SK-N-SH treated with all-trans-retinoic acid at 6 μM for 48 hours (cell line): ENCODE measurements around the gene ANKRD6.
"Not testable (repeated sequence)": the region's sequence is repeated elsewhere in the genome, so short reads cannot be mapped to it uniquely, and the experiment has no call there.

ENCODE experiments used
- ATAC-seq: fragments of 200-7000 bp; cut with Tn5 transposase; 3 replicates; pipeline ENCODE4 v1.9.1; 2020; ENCODE audit warnings: mild to moderate bottlenecking, moderate library complexity
- ARNTL ChIP-seq: fragments of 450-650 bp; formaldehyde crosslinking; IDR thresholded peaks from 2 replicates; pipeline ENCODE4 v1.5.0; 2020; ENCODE audit warnings: low read depth, mild to moderate bottlenecking, moderate library complexity, borderline replicate concordance
- BACH2 ChIP-seq: fragments of 250-450 bp; sonication (Bioruptor Pico); IDR thresholded peaks from 2 replicates; pipeline ENCODE4 v1.9.0; 2021; ENCODE audit warnings: mild to moderate bottlenecking, borderline replicate concordance
- CREB5 ChIP-seq: fragments of 250-450 bp; sonication (Bioruptor Pico); IDR thresholded peaks from 2 replicates; pipeline ENCODE4 v1.5.1; 2020; ENCODE audit warnings: low read depth, mild to moderate bottlenecking, moderate library complexity
- CSRNP3 ChIP-seq: fragments of 250-450 bp; sonication (Bioruptor Pico); IDR thresholded peaks from 2 replicates; pipeline ENCODE4 v1.5.1; 2021; ENCODE audit warnings: mild to moderate bottlenecking, moderate library complexity
- GLIS3 ChIP-seq: fragments of 250-450 bp; sonication (Bioruptor Pico); IDR thresholded peaks from 2 replicates; pipeline ENCODE4 v1.5.0; 2020; ENCODE audit warnings: mild to moderate bottlenecking, moderate library complexity
- ISL1 ChIP-seq: fragments of 250-450 bp; sonication (Bioruptor Pico); IDR thresholded peaks from 2 replicates; pipeline ENCODE4 v2.1.2; 2022; ENCODE audit warnings: mild to moderate bottlenecking, moderate library complexity
- OSR1 ChIP-seq: fragments of 250-450 bp; sonication (Bioruptor Pico); IDR thresholded peaks from 2 replicates; pipeline ENCODE4 v1.8.0; 2022; ENCODE audit warnings: moderate library complexity, mild to moderate bottlenecking, inconsistent platforms
- POU6F1 ChIP-seq: fragments of 250-450 bp; sonication (Bioruptor Pico); IDR thresholded peaks from 2 replicates; pipeline ENCODE4 v1.8.0; 2021; ENCODE audit warnings: low read depth, mild to moderate bottlenecking, moderate library complexity, borderline replicate concordance
- RARB ChIP-seq: fragments of 250-450 bp; sonication (Bioruptor Pico); IDR thresholded peaks from 2 replicates; pipeline ENCODE4 v1.8.0; 2021; ENCODE audit warnings: mild to moderate bottlenecking, moderate library complexity
- TCF4 ChIP-seq: fragments of 250-450 bp; sonication (Bioruptor Pico); IDR thresholded peaks from 2 replicates; pipeline ENCODE4 v1.8.0; 2021; ENCODE audit warnings: mild to moderate bottlenecking, moderate library complexity, borderline replicate concordance
- TOX ChIP-seq: fragments of 250-450 bp; sonication (Bioruptor Pico); IDR thresholded peaks from 2 replicates; pipeline ENCODE4 v1.8.0; 2021; ENCODE audit warnings: mild to moderate bottlenecking, moderate library complexity, borderline replicate concordance
- TSHZ2 ChIP-seq: fragments of 250-450 bp; sonication (Bioruptor Pico); IDR thresholded peaks from 2 replicates; pipeline ENCODE4 v1.5.0; 2020; ENCODE audit warnings: mild to moderate bottlenecking, moderate library complexity
- ZC3H10 ChIP-seq: fragments of 250-450 bp; sonication (Bioruptor Pico); IDR thresholded peaks from 2 replicates; pipeline ENCODE4 v1.5.1; 2021; ENCODE audit warnings: mild to moderate bottlenecking, moderate library complexity
- ZFP3 ChIP-seq: fragments of 250-450 bp; sonication (Bioruptor Pico); IDR thresholded peaks from 2 replicates; pipeline ENCODE4 v1.5.0; 2020; ENCODE audit warnings: mild to moderate bottlenecking, moderate library complexity
- ZNF565 ChIP-seq: fragments of 450-650 bp; formaldehyde crosslinking; conservative IDR thresholded peaks from 2 replicates; pipeline ENCODE4 v1.5.0; 2020; ENCODE audit warnings: low read depth, mild to moderate bottlenecking, moderate library complexity
- ZNF8 ChIP-seq: fragments of 450-650 bp; formaldehyde crosslinking; IDR thresholded peaks from 2 replicates; pipeline ENCODE4 v1.5.0; 2020; ENCODE audit warnings: mild to moderate bottlenecking, moderate library complexity

Gene ANKRD6

GRCh38 chr6:89638320-89639195, 205.6 kb downstream of the ANKRD6 start, which contains the start of gene LYRM2 (continued):
- TF ChIP-seq POU6F1 (CRISPR knock-in tag) = no peak

- TF ChIP-seq ISL1 (CRISPR knock-in tag) (no peak), TCF4 (CRISPR knock-in tag) (no peak), TOX (CRISPR knock-in tag) (no peak), RARB (CRISPR knock-in tag) (no peak), TSHZ2 (no peak), ZNF565 (CRISPR knock-in tag) (no peak), OSR1 (CRISPR knock-in tag) (no peak), ZFP3 (no peak), CSRNP3 (no peak), CREB5 (no peak), GLIS3 (CRISPR knock-in tag) (no peak), ARNTL (no peak), ZNF8 (CRISPR knock-in tag) (no peak)
- no peak for ATAC-seq
Observed at GRCh38 chr6:89640804-89641203, 207.9 kb downstream of the ANKRD6 start.

- not testable (repeated sequence) for ATAC-seq
Observed at GRCh38 chr6:89641581-89641980, 208.6 kb downstream of the ANKRD6 start.

GRCh38 chr6:89642956-89643355, 210.0 kb downstream of the ANKRD6 start:
- ATAC-seq = no peak
- TF ChIP-seq ZFP3 (no peak), ARNTL (no peak), ZNF8 (CRISPR knock-in tag) (no peak), ZC3H10 (CRISPR knock-in tag) (no peak), POU6F1 (CRISPR knock-in tag) (no peak), CREB5 (no peak), BACH2 (no peak), TOX (CRISPR knock-in tag) (no peak), GLIS3 (CRISPR knock-in tag) (no peak), RARB (CRISPR knock-in tag) (no peak)
